ENCODE data around the gene BCO2.

Gene BCO2

DNA sequence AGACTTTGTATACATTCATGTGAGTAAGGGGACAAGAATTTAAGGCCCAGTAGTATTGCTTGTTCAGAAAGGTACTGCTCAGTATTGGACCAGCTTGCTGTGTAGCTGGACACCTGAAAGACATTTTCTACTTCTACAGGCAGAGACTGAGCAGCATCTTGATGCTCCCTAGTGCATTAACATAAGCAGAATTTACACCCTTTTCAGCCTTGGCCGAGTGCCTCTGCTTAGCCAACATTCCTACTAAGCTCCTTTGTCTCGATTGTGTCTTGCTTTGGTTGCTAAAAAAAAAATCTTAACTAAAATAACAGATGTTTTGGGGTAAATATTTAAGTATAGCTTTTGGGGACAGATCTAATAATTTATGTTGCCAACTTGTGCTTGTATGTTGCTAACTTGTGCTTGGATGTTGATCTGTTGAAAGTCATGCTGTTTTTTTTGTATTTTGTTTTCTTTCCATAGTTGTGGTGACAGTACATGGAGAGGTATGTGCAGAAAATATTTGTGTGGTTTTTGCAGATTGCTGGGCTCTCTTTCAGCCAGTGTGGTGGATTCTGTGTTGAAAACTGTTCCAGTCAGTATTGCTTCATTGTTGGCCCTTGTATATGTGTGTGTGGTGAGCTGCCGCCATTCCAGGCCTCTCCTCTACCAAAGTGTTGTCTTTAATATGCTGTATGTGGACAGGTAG, 54.6 kb downstream of the BCO2 start:
- no peak overlapping the region for H3K4me3 ChIP-seq (ENCODE audit: low read depth, low read length)
- TF ChIP-seq, protein P1, sequence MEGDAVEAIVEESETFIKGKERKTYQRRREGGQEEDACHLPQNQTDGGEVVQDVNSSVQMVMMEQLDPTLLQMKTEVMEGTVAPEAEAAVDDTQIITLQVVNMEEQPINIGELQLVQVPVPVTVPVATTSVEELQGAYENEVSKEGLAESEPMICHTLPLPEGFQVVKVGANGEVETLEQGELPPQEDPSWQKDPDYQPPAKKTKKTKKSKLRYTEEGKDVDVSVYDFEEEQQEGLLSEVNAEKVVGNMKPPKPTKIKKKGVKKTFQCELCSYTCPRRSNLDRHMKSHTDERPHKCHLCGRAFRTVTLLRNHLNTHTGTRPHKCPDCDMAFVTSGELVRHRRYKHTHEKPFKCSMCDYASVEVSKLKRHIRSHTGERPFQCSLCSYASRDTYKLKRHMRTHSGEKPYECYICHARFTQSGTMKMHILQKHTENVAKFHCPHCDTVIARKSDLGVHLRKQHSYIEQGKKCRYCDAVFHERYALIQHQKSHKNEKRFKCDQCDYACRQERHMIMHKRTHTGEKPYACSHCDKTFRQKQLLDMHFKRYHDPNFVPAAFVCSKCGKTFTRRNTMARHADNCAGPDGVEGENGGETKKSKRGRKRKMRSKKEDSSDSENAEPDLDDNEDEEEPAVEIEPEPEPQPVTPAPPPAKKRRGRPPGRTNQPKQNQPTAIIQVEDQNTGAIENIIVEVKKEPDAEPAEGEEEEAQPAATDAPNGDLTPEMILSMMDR (IDR thresholded peaks at IDR 0.05; ENCODE audit: low read depth, low read length) = no peak

DNA sequence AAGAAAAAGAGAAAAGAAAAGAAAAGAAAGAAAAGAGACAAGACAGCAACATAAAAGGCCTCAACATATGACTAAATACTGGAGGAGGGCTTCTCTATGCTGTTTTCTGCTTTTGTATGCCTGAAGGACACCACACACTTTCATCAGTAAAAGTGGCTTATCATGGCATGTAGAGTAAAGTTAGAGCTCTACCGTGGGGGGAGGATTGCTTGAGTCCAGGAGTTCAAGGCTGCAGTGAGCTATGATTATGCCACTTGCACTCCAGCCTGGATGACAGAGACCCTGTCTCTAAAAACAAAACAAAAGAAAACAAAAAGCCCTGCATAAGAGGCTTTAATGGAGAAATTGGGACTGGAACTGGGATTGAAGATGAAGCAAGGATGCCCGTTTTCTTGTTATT, 56.6 kb downstream of the BCO2 start:
- no peak overlapping the region for H3K4me3 ChIP-seq (ENCODE audit: low read depth, low read length)
- TF ChIP-seq, protein P1 (IDR thresholded peaks at IDR 0.05; ENCODE audit: low read depth, low read length) = no peak

GRCh38 chr11:112235750-112236390, 60.6 kb downstream of the BCO2 start:
- TF ChIP-seq, protein P1 (IDR thresholded peaks at IDR 0.05; ENCODE audit: low read depth, low read length) = no peak
- H3K4me3 ChIP-seq (ENCODE audit: low read depth, low read length) = no peak overlapping the region

GRCh38 chr11:112237451-112237850, 62.1 kb downstream of the BCO2 start:
- TF ChIP-seq, protein P1 (IDR thresholded peaks at IDR 0.05; ENCODE audit: low read depth, low read length) = no peak
- no peak overlapping the region for H3K4me3 ChIP-seq (ENCODE audit: low read depth, low read length)

DNA sequence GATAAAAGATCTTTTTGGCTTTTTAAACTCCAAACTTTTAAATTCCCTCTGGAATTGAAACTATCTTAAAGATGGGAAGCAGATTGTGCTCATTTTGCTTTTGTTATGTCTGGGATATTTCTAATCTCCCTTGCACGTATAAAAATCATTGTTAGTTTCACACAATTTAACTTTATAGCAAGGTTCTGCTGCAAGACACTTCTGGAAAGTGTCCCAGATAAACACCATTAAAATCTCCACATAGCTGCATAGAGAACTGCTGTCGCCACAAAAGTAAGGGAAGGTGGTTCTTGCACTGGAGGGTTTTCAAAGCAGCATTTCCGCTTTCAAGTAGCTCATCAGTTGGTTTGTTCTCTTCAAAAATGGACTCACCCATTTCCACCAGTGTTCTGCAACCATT, 62.7 kb downstream of the BCO2 start:
- TF ChIP-seq, protein P1 (IDR thresholded peaks at IDR 0.05; ENCODE audit: low read depth, low read length) = no peak
- H3K4me3 ChIP-seq (ENCODE audit: low read depth, low read length) = no peak overlapping the region

DNA sequence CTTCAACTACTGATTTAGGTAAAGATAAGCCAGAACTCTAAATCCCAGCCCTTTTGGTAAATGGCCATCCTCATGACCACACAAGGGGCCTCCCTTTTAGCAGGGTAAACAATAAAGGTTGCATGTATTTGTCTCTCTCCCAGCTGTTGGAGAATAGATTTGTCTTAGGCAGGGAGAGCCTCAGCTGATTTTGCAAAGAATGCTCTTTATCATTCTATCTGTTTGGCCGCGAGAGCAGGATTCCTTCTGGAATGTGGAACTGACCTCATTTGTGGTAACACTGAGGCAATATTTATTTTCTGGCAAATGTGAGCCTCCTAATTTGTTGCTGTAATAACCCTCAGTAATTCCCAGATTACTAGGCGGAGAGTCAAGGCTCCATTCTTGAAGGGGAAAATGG, 66.2 kb downstream of the BCO2 start:
- no peak overlapping the region for H3K4me3 ChIP-seq (ENCODE audit: low read depth, low read length)
- TF ChIP-seq, protein P1 (IDR thresholded peaks at IDR 0.05; ENCODE audit: low read depth, low read length) = no peak

DNA sequence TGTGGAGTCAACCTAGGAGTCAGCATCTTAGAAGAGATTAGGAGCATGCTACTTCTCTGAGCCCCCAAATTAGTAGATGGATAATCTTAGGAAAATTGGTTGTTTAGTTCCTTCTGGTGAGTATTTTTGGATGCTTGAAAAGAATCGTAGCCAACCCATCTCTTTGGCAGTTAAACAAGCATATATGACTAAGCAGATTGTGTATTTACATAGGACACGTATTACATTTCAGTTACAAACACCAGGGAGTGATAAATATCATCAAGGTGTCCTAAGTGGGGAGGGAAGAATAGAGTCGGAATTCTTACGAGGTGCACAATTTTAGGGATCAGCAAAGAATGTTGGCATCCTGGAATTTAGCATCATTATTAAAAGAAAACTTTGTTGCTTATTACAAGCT, 71.9 kb downstream of the BCO2 start:
- no peak overlapping the region for H3K4me3 ChIP-seq (ENCODE audit: low read depth, low read length)
- TF ChIP-seq, protein P1 (IDR thresholded peaks at IDR 0.05; ENCODE audit: low read depth, low read length) = no peak

Measured in WI38 (cell line).